ENCODE data around the gene KRT25.

Gene KRT25

GRCh38 chr17:40718930-40719329 is 36.2 kb downstream of the KRT25 start:
- Histone ChIP-seq H3K27me3 (ENCODE audit: insufficient read depth, low read length) (no peaks in the 10 kb centered on the region), H3K4me3 (ENCODE audit: low read length) (no peak overlapping the region), H3K4me1 (ENCODE audit: insufficient read depth, low read length) (no peaks in the 10 kb centered on the region), H3K9me3 (ENCODE audit: insufficient read depth, low read depth, low read length) (no peaks in the 10 kb centered on the region), H3K36me3 (ENCODE audit: insufficient read depth, low read length) (no peaks in the 10 kb centered on the region), H3K27ac (ENCODE audit: low read depth, low read length) (no peak overlapping the region), H3K9ac (ENCODE audit: low read depth, low read length) (no peak overlapping the region)
- 87% methylated on average over 8 of the region's 8 CpGs for WGBS

- Histone ChIP-seq H3K27me3 (ENCODE audit: insufficient read depth, low read length) (no peaks in the 10 kb centered on the region), H3K9ac (ENCODE audit: low read depth, low read length) (no peak overlapping the region), H3K36me3 (ENCODE audit: insufficient read depth, low read length) (no peaks in the 10 kb centered on the region), H3K4me3 (ENCODE audit: low read length) (no peak overlapping the region), H3K9me3 (ENCODE audit: insufficient read depth, low read depth, low read length) (no peaks in the 10 kb centered on the region), H3K27ac (ENCODE audit: low read depth, low read length) (no peak overlapping the region), H3K4me1 (ENCODE audit: insufficient read depth, low read length) (no peaks in the 10 kb centered on the region)
- WGBS = 92% methylated on average over 3 of the region's 3 CpGs
Observed at GRCh38 chr17:40717776-40718175, 37.4 kb downstream of the KRT25 start.

GRCh38 chr17:40714473-40714872 is 40.7 kb downstream of the KRT25 start:
- WGBS = 84% methylated on average over 6 of the region's 6 CpGs
- no peaks in the 10 kb centered on the region for H3K9me3 ChIP-seq (ENCODE audit: insufficient read depth, low read depth, low read length)
- no peak overlapping the region for H3K9ac ChIP-seq (ENCODE audit: low read depth, low read length)
- no peaks in the 10 kb centered on the region for H3K4me1 ChIP-seq (ENCODE audit: insufficient read depth, low read length)
- no peaks in the 10 kb centered on the region for H3K36me3 ChIP-seq (ENCODE audit: insufficient read depth, low read length)
- no peak overlapping the region for H3K4me3 ChIP-seq (ENCODE audit: low read length)
- no peaks in the 10 kb centered on the region for H3K27me3 ChIP-seq (ENCODE audit: insufficient read depth, low read length)
- H3K27ac ChIP-seq (ENCODE audit: low read depth, low read length) = no peak overlapping the region

GRCh38 chr17:40707745-40708144 is 47.4 kb downstream of the KRT25 start:
- Histone ChIP-seq H3K27me3 (ENCODE audit: insufficient read depth, low read length) (no peaks in the 10 kb centered on the region), H3K9me3 (ENCODE audit: insufficient read depth, low read depth, low read length) (no peaks in the 10 kb centered on the region), H3K4me1 (ENCODE audit: insufficient read depth, low read length) (no peaks in the 10 kb centered on the region), H3K27ac (ENCODE audit: low read depth, low read length) (no peak overlapping the region), H3K9ac (ENCODE audit: low read depth, low read length) (no peak overlapping the region), H3K4me3 (ENCODE audit: low read length) (no peak overlapping the region), H3K36me3 (ENCODE audit: insufficient read depth, low read length) (no peaks in the 10 kb centered on the region)
- WGBS = 85% methylated on average over 7 of the region's 7 CpGs

GRCh38 chr17:40705584-40705983 is 49.5 kb downstream of the KRT25 start:
- no peaks in the 10 kb centered on the region for H3K36me3 ChIP-seq (ENCODE audit: insufficient read depth, low read length)
- H3K4me1 ChIP-seq (ENCODE audit: insufficient read depth, low read length) = no peaks in the 10 kb centered on the region
- H3K9ac ChIP-seq (ENCODE audit: low read depth, low read length) = no peak overlapping the region
- no peak overlapping the region for H3K4me3 ChIP-seq (ENCODE audit: low read length)
- H3K27ac ChIP-seq (ENCODE audit: low read depth, low read length) = no peak overlapping the region
- 83% methylated on average over 3 of the region's 4 CpGs for WGBS
- H3K9me3 ChIP-seq (ENCODE audit: insufficient read depth, low read depth, low read length) = no peaks in the 10 kb centered on the region
- H3K27me3 ChIP-seq (ENCODE audit: insufficient read depth, low read length) = no peaks in the 10 kb centered on the region

GRCh38 chr17:40703652-40704051 is 51.5 kb downstream of the KRT25 start, which contains the start of gene KRT24:
TSS of gene KRT24 (minus strand) at chr17:40703752. CDS start at chr17:40703693, 59 bp downstream.
- no peak within 1 kb of the TSS for H3K4me3 ChIP-seq (ENCODE audit: low read length)
- H3K27me3 ChIP-seq (ENCODE audit: insufficient read depth, low read length) = no peaks in the 10 kb centered on the region
- 96% methylated on average over 7 of the region's 7 CpGs for WGBS
- no peak within 1 kb of the TSS for H3K27ac ChIP-seq (ENCODE audit: low read depth, low read length)
- H3K4me1 ChIP-seq (ENCODE audit: insufficient read depth, low read length) = no peaks in the 10 kb centered on the region
- H3K36me3 ChIP-seq (ENCODE audit: insufficient read depth, low read length) = no peaks in the 10 kb centered on the region
- no peak within 1 kb of the TSS for H3K9ac ChIP-seq (ENCODE audit: low read depth, low read length)
- no peaks in the 10 kb centered on the region for H3K9me3 ChIP-seq (ENCODE audit: insufficient read depth, low read depth, low read length)

GRCh38 chr17:40702271-40702670 is 52.9 kb downstream of the KRT25 start:
- Histone ChIP-seq H3K27me3 (ENCODE audit: insufficient read depth, low read length) (no peaks in the 10 kb centered on the region), H3K36me3 (ENCODE audit: insufficient read depth, low read length) (no peaks in the 10 kb centered on the region), H3K9ac (ENCODE audit: low read depth, low read length) (no peak overlapping the region), H3K27ac (ENCODE audit: low read depth, low read length) (no peak overlapping the region), H3K4me3 (ENCODE audit: low read length) (no peak overlapping the region), H3K9me3 (ENCODE audit: insufficient read depth, low read depth, low read length) (no peaks in the 10 kb centered on the region), H3K4me1 (ENCODE audit: insufficient read depth, low read length) (no peaks in the 10 kb centered on the region)
- 96% methylated on average over 3 of the region's 3 CpGs for WGBS

GRCh38 chr17:40699853-40700252 is 55.3 kb downstream of the KRT25 start:
- WGBS = 89% methylated on average over 5 of the region's 5 CpGs

GRCh38 chr17:40699371-40699770 is 55.8 kb downstream of the KRT25 start:
- Histone ChIP-seq H3K4me3 (ENCODE audit: low read length) (no peak overlapping the region), H3K27ac (ENCODE audit: low read depth, low read length) (no peak overlapping the region), H3K36me3 (ENCODE audit: insufficient read depth, low read length) (no peaks in the 10 kb centered on the region), H3K9me3 (ENCODE audit: insufficient read depth, low read depth, low read length) (no peaks in the 10 kb centered on the region), H3K27me3 (ENCODE audit: insufficient read depth, low read length) (no peaks in the 10 kb centered on the region), H3K4me1 (ENCODE audit: insufficient read depth, low read length) (no peaks in the 10 kb centered on the region), H3K9ac (ENCODE audit: low read depth, low read length) (no peak overlapping the region)
- WGBS = 90% methylated on average over 8 of the region's 9 CpGs

More at GRCh38 chr17:40699853-40700252, 55.3 kb downstream of the KRT25 start:
- H3K9ac ChIP-seq (ENCODE audit: low read depth, low read length) = no peak overlapping the region
- H3K36me3 ChIP-seq (ENCODE audit: insufficient read depth, low read length) = no peaks in the 10 kb centered on the region
- no peaks in the 10 kb centered on the region for H3K27me3 ChIP-seq (ENCODE audit: insufficient read depth, low read length)
- H3K9me3 ChIP-seq (ENCODE audit: insufficient read depth, low read depth, low read length) = no peaks in the 10 kb centered on the region
- H3K4me1 ChIP-seq (ENCODE audit: insufficient read depth, low read length) = no peaks in the 10 kb centered on the region
- H3K27ac ChIP-seq (ENCODE audit: low read depth, low read length) = no peak overlapping the region
- no peak overlapping the region for H3K4me3 ChIP-seq (ENCODE audit: low read length)

Measured in HUES64 (cell line).